GM19463 (cell line): ENCODE data around the gene TGM1.
A peak's percentile ranks its signal among the peaks of the same experiment; 100 is the strongest.

Experiments used
- ATAC-seq: cut with Tn5 transposase; IDR thresholded peaks from one replicate; pipeline ENCODE4 v1.9.1; 2021; ENCODE audit warnings: mild to moderate bottlenecking, moderate library complexity; ENCODE audit not compliant: unreplicated experiment

The TGM1 gene

GRCh38 chr14:24262821-24263733, at the start of gene TGM1:
TGM1 (minus strand) TSS chr14:24263177; CDS start chr14:24262352, 825 bp downstream.
- ATAC-seq = no peak

- no peak for ATAC-seq
Measured at GRCh38 chr14:24311837-24312615, 49.0 kb upstream of the TGM1 start.

- ATAC-seq = peak; percentile 59
Measured at GRCh38 chr14:24310646-24311604, 47.9 kb upstream of the TGM1 start, which contains the start of gene LTB4R. LTB4R (plus strand) TSS chr14:24311502; CDS start chr14:24315652, 4,150 bp downstream.

GRCh38 chr14:24310265-24310645, 47.3 kb upstream of the TGM1 start:
- no peak for ATAC-seq

GRCh38 chr14:24309538-24310264, 46.7 kb upstream of the TGM1 start, which contains the start of gene LTB4R2:
LTB4R2 (plus strand) TSS chr14:24310140; CDS start chr14:24310665, 525 bp downstream.
- no peak for ATAC-seq

- no peak for ATAC-seq
Measured at GRCh38 chr14:24308342-24309124, 45.6 kb upstream of the TGM1 start.

- ATAC-seq = no peak
Measured at GRCh38 chr14:24307575-24308341, 44.8 kb upstream of the TGM1 start, which contains the start of gene CIDEB. CIDEB (minus strand) TSS chr14:24307977; CDS start chr14:24307858, 119 bp downstream.

GRCh38 chr14:24307156-24307574, 44.2 kb upstream of the TGM1 start:
- ATAC-seq = no peak

- ATAC-seq = no peak
Measured at GRCh38 chr14:24304019-24304387, 41.0 kb upstream of the TGM1 start.

DNA sequence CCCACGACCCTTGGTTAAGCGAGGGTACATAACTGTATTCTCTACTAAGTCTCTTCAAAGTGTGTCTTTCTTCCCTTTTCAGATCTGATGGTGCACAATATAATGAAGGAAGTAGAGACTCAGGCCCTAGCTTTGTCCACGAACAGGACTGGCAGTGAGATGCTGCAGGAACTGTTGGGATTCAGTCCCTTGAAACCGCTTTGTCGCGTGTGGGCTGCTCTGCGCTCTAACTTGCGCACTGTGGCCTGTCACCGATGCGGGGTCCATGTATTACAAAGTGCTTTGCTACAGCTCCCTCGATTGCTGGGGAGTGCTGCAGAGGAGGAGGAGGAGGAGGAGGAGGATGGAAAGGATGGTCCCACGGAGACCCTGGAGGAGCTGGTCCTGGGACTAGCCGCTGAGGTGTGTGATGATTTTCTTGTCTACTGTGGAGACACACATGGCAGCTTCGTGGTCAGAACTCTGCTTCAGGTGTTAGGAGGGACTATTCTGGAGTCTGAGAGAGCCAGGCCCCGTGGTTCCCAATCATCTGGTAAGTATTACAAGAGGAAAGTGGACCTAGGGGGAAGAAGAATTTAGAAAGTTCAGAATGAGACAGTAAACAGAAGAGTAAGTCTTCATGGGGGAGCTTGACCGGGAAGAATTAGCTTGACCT, 37.5 kb upstream of the TGM1 start:
- no peak for ATAC-seq

DNA sequence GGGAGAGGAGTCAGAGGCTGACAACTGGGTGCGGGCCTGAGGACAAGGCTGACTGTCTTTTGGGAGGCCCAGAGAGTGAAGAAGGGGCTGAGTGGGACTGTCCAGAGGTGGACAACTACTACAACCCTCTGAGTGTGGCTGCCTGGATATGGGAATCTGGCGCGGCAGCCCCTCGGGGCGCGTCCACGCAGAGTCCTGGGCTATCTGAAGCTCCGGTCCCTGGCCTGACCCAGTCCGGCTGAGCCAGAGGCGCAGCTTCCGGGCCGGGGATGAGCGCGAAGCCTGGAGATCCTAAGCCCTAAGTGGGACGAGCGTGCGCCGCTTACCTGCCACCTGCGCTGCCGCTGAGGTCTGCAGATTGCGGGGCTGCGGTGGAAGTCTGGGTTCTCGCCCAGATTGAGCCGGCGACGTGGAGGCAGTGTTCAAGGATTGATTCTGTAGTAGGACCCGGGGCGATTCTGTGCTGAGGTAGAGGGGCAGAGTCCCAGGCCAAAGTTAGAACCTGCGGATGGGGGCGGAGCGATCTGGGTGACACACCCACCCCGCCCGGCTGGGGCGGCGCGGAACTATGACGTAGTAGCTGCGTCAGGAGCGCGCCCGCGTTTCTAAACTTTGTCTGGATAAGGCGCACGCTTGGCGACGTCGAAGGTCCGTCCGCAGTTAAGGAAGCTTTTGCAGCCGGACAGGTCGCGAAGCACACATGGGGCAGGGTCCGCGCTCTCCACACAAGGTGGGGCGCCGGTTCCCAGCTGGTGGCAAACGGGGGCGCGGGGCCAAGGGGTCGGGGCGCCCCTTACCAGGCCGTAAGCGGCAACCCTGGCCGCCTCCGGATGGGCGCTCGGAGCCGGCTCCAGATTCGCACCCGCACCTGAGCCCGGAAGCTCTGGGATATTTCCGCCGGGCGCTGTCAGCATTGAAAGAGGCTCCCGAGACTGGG, 36.5 kb upstream of the TGM1 start, which contains the start of the genes DHRS1 and NOP9:
Gene DHRS1 (minus strand): TSS at position 526 of the 937 bp plus-strand sequence. CDS start 674 bp downstream, outside the sequence.
Gene NOP9 (plus strand): TSS at position 596 of the 937 bp plus-strand sequence. CDS start 105 bp downstream, at position 701.
- ATAC-seq = peak; percentile 59

DNA sequence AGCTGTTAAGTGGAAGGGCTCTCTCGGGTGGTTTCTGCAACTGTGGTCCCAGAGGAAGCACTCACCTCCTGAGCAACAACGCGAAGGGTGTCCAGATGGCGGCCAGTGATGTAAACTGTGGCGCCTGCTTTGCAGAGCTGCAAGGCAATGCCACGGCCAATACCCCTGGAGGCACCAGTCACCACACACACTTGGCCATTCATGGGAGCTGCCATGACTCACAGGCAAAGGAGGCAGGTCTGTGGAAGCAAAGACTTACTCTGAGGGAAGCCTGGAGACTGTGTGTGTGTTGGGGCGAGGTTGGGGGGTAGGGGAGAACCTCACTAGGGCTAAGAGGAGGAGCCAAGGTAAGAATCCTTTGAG, 35.9 kb upstream of the TGM1 start:
- ATAC-seq = peak; percentile 1

DNA sequence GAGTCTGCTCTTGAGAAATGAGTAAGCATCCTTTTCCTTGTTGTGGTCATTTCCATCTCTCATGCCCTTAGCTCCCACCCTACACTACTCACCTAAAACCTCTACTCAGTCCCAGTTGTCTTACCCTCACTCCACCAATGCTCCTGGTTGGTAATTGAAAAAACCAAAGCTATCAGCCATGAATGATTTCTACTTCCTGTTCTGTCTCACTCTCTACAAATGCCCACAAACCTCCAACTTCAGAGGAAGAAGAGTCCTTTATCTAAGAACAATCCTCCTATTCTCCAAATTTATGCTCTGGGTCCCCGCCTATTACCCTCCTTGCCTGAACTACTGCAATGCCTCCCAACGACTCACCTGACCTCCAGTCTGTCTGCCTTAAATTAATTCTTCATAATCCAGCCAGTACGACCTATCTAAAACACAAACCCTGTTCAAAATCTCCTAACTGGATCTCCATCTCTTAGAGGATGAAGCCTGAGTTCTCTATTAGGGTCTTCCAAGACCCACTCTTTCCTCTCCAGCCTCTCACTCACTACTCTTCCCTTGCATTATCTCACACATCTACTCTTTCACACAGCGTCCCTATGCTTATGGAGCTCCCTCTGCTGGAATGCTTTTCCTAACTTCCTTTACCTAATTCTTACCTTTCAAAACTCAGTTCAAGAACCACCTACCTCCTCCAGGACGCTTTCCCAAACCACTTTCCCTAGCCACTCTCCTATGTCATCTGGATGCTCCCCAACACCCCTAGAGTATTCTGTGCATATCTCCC, 34.4 kb upstream of the TGM1 start:
- ATAC-seq = no peak

- ATAC-seq = peak; percentile 54
Measured at GRCh38 chr14:24296341-24297157, 33.6 kb upstream of the TGM1 start.

- ATAC-seq = no peak
Measured at GRCh38 chr14:24293525-24293924, 30.5 kb upstream of the TGM1 start.
